ENCODE results near the gene SPOCD1. TPM values are rescaled to one million over a fixed set of nuclear protein-coding genes. Genes with fewer than 3 reads are reported as not detected.

The SPOCD1 gene
- polyA plus RNA-seq, 2 of the 4 experiments (the other 2 are of a cell fraction) = 0.98 to 4.8 TPM

DNA sequence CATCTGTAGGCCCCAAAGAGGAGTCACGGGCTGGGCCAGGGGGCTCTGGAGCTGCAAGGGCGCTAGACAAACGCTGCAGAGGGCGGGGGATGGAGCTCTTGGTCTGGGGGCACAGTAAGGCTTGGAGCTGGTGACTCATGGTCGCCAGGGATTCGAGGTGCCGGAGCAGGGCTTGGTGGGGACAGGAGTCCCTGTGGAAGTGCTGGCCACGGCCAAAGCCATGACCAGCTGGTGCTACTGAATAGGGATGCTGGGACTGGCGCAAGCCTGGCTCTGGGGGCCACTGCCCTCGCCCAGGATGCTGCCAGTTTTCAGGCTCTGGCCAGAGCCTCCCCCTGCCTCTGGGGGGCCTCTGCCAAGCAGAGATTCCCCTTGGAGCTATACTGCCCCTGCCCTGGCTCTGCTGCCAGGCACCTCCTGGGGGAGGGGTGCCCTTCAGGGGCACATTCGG lies 25.2 kb downstream of the SPOCD1 start:
- H3K4me2 ChIP-seq = no peak overlapping the region
- DNase-seq (ENCODE audit: low read depth in 1 of 2, low spot score in 1 of 2) = no peak
- TF ChIP-seq, protein P1, sequence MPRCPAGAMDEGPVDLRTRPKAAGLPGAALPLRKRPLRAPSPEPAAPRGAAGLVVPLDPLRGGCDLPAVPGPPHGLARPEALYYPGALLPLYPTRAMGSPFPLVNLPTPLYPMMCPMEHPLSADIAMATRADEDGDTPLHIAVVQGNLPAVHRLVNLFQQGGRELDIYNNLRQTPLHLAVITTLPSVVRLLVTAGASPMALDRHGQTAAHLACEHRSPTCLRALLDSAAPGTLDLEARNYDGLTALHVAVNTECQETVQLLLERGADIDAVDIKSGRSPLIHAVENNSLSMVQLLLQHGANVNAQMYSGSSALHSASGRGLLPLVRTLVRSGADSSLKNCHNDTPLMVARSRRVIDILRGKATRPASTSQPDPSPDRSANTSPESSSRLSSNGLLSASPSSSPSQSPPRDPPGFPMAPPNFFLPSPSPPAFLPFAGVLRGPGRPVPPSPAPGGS (IDR thresholded peaks at IDR 0.05) = no peak
- TF ChIP-seq HOXB5 (CRISPR knock-in tag; IDR thresholded peaks at IDR 0.05) = no peak
- no peak for TF ChIP-seq CBX8 (IDR thresholded peaks at IDR 0.05)
- TF ChIP-seq MYC (IDR thresholded peaks at IDR 0.05; ENCODE audit: borderline replicate concordance, low read length) = no peak
- TF ChIP-seq, protein P2, sequence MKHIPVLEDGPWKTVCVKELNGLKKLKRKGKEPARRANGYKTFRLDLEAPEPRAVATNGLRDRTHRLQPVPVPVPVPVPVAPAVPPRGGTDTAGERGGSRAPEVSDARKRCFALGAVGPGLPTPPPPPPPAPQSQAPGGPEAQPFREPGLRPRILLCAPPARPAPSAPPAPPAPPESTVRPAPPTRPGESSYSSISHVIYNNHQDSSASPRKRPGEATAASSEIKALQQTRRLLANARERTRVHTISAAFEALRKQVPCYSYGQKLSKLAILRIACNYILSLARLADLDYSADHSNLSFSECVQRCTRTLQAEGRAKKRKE (CRISPR knock-in tag; IDR thresholded peaks at IDR 0.05; ENCODE audit: low read depth) = no peak
- TF ChIP-seq MAZ (IDR thresholded peaks at IDR 0.05; ENCODE audit: borderline replicate concordance, low read depth, low read length) = no peak
- no peak for TF ChIP-seq EHF (CRISPR knock-in tag; IDR thresholded peaks at IDR 0.05)
- no peak for TF ChIP-seq HDAC2 (IDR thresholded peaks at IDR 0.05)
- no peak for TF ChIP-seq HEYL (CRISPR knock-in tag; IDR thresholded peaks at IDR 0.05)
- TF ChIP-seq, protein P3, sequence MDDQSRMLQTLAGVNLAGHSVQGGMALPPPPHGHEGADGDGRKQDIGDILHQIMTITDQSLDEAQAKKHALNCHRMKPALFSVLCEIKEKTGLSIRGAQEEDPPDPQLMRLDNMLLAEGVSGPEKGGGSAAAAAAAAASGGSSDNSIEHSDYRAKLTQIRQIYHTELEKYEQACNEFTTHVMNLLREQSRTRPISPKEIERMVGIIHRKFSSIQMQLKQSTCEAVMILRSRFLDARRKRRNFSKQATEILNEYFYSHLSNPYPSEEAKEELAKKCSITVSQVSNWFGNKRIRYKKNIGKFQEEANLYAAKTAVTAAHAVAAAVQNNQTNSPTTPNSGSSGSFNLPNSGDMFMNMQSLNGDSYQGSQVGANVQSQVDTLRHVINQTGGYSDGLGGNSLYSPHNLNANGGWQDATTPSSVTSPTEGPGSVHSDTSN (IDR thresholded peaks at IDR 0.05) = no peak
- no peak for TF ChIP-seq ZSCAN20 (CRISPR knock-in tag; IDR thresholded peaks at IDR 0.05)
- no peak for ATAC-seq
- H3K4me1 ChIP-seq = peaks cover 13% of the 10 kb centered on the region
- H3K9me3 ChIP-seq = no peaks in the 10 kb centered on the region
- ChIA-PET CTCF (interaction anchor here (0.7 to 18.6 kb wide), 14 partner anchors 9 to 272 kb away, joined by 3 to 242 read pairs (median 5); partner anchors contain the start of gene ADGRB2), POLR2A (no interaction called here)
- H3K27ac ChIP-seq = no peak overlapping the region
- FAIRE-seq = no peak
- no peak overlapping the region for H3K4me3 ChIP-seq
- WGBS (ENCODE audit: missing lambda C conversion rate) = 64% methylated on average over 6 of the region's 11 CpGs

DNA sequence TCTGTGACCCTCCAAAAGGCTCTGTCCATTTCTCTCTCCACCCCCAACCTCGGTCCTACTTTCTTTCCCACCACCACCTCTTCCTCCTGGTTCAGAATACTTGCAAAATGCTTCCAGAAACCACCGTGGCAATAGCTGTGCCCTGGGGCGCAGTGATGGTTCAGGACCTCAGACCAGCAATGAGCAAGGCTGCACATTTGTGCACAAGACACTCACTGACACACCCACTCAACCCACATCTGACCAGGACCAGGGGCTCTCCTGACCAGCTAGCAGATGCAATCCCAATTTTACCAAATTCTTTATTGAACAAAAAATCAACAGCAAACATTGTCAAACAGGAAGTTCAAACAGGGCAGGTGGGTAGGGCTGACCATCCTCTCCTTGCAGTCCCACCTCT lies 25.7 kb downstream of the SPOCD1 start:
- POLR2A ChIA-PET = no interaction called here
- TF ChIP-seq JUNB (IDR thresholded peaks at IDR 0.05) (no peak), NR3C1 (IDR thresholded peaks at IDR 0.05) (no peak), MAFK (IDR thresholded peaks at IDR 0.05; ENCODE audit: partially characterized antibody) (no peak), ZSCAN20 (CRISPR knock-in tag; IDR thresholded peaks at IDR 0.05) (no peak), HOXB13 (CRISPR knock-in tag; IDR thresholded peaks at IDR 0.05; ENCODE audit: low read depth) (no peak), CBX8 (IDR thresholded peaks at IDR 0.05) (no peak), BHLHE40 (IDR thresholded peaks at IDR 0.05; ENCODE audit: low read depth, low read length) (no peak), PHF8 (IDR thresholded peaks at IDR 0.05; ENCODE audit: borderline replicate concordance, low read depth) (no peak), POLR2AphosphoS2 (conservative IDR thresholded peaks at IDR 0.05; ENCODE audit: low read length) (no peak), MYC (IDR thresholded peaks at IDR 0.05; ENCODE audit: borderline replicate concordance, low read length) (no peak), HEYL (CRISPR knock-in tag; IDR thresholded peaks at IDR 0.05) (no peak)
- TF ChIP-seq, protein P4, sequence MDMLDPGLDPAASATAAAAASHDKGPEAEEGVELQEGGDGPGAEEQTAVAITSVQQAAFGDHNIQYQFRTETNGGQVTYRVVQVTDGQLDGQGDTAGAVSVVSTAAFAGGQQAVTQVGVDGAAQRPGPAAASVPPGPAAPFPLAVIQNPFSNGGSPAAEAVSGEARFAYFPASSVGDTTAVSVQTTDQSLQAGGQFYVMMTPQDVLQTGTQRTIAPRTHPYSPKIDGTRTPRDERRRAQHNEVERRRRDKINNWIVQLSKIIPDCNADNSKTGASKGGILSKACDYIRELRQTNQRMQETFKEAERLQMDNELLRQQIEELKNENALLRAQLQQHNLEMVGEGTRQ (IDR thresholded peaks at IDR 0.05) = no peak
- TF ChIP-seq, protein P5, sequence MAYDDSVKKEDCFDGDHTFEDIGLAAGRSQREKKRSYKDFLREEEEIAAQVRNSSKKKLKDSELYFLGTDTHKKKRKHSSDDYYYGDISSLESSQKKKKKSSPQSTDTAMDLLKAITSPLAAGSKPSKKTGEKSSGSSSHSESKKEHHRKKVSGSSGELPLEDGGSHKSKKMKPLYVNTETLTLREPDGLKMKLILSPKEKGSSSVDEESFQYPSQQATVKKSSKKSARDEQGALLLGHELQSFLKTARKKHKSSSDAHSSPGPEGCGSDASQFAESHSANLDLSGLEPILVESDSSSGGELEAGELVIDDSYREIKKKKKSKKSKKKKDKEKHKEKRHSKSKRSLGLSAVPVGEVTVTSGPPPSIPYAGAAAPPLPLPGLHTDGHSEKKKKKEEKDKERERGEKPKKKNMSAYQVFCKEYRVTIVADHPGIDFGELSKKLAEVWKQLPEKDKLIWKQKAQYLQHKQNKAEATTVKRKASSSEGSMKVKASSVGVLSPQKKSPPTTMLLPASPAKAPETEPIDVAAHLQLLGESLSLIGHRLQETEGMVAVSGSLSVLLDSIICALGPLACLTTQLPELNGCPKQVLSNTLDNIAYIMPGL (CRISPR knock-in tag; IDR thresholded peaks at IDR 0.05; ENCODE audit: borderline replicate concordance) = no peak
- 78% methylated on average over 3 of the region's 3 CpGs for WGBS (ENCODE audit: missing lambda C conversion rate)
- Histone ChIP-seq H3K9me3 (no peaks in the 10 kb centered on the region), H3K4me2 (no peak overlapping the region), H3K27ac (no peak overlapping the region), H3K4me3 (no peak overlapping the region), H3K4me1 (peaks cover 13% of the 10 kb centered on the region)
- no peak for DNase-seq (ENCODE audit: low read depth in 1 of 2, low spot score in 1 of 2)
- no peak for FAIRE-seq
- no peak for ATAC-seq
- CTCF ChIA-PET = interaction anchor here (0.7 to 18.6 kb wide), 23 partner anchors 9 to 272 kb away, joined by 3 to 242 read pairs (median 5); partner anchors contain the start of gene ADGRB2
